ENCODE measurements around the gene KCNE2.

KCNE2 gene, protein sequence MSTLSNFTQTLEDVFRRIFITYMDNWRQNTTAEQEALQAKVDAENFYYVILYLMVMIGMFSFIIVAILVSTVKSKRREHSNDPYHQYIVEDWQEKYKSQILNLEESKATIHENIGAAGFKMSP

DNA sequence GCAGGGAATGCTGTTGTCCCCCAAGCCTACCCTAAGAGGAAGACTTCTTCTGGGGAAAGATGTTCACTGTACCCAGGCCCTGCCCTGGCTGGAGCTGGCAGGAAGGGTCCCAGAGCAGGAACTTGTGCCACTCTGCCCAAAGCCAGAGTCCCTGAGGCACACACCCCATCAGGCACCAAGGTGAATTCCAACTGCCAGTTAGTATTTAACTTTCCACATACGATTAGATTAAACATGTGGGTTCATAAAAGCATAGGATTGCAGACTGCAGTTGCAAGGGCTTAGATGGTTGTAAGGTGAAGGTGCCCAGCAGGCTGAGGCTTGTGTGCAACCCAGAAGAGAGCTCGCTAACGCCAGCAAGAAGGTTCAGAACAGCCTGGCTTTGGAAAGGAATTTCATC is at the start of gene KCNE2:
Gene KCNE2 (plus strand): TSS at position 274 of the 400 bp plus-strand sequence. CDS start 6,473 bp downstream, outside the sequence.
- DNase-seq, result no peak

DNA sequence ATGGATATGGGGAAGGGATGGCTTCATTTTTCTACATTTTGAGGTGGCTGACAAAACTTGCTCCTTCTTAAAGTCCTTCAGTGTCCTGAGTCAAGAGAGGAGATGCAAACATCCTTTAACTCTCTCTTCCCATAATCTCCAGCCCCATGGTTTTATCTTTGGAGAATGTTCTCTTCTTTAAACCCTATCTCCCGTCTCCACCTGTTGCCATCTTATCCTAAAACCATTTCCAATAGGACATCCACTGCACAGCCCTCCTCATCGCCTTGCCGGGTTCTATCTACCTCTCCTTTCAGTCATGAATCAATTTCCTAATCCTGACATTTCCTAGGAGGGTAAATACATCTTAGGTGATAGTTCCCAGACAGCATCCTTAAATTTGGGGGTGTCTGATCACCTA is 44.2 kb upstream of the KCNE2 start:
- no peak for DNase-seq

DNA sequence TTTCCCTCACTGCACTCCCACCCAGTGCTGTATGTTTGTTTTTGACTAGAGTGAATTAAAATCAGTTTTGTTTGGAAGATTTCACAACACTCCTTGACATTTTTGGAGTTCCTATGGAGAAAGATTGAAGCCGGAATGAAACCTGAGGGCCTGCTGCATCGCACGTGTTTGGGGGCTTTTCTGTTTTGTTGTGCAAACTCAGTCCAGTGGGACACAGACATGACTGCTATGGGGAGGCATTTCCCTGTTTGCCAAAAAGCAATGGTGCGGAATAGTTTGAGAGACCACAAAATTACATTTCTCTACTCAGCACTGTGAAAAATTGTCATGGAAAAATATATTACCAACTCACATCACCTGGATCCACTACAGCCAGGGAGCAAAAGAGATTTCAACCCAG is 43.8 kb upstream of the KCNE2 start:
- no peak for DNase-seq

DNA sequence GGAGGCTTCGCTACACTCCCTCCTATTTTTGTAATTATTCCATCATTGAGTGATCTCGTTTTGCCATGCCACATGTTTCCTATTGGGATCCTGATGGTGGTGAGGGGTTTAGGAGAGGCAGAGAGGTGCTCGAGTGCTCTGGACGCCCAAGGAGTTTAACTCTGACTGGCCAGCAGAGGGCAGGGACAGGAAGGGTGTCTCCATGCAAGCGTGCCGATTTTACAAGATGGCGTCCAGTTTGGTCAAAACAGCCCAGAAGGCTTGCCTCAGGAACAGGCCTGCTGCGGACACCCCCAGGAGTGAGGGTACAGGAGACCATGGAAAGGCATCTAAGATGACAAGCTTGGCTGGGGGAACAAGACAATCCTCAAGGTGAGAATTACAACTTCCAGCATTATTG is 33.8 kb upstream of the KCNE2 start:
- DNase-seq, result no peak

DNA sequence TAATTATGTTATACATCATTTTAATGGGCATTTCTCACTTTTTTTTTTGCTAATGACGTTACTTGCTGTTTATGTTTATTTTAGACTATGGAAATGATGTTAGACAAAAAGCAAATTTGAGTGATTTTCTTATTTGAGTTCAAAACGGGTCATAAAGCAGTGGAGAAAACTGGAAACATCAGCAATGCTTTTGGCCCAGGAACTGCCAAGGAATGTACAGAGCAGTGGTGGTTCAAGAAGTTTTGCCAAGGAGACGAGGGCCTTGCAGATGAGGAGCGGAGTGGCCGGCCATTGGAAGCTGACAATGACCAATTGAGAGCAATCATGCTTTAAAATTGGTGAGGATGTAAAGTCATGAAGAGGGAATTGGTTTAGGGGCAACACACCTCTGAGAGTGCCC is 32.1 kb upstream of the KCNE2 start:
- DNase-seq, result no peak

DNA sequence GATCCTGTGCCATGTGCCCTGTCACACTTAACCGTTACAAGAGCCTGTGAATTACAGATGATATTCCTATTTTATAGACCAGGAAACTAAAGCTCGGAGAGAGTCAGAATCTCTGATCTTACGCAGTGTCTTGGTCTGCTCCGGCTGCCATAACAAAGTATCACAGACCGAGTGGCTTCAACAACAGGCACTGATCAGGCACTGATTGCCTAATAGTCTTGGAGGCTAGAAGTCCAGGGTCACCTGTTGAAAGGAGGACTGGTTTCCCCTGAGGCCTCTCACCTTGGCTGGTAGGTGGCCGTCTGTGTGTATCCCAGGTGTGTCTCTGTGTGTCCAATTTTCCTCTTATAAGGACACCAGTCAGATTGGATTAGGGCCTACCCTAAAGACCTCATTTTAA is 31.5 kb upstream of the KCNE2 start:
- no peak for DNase-seq

DNA sequence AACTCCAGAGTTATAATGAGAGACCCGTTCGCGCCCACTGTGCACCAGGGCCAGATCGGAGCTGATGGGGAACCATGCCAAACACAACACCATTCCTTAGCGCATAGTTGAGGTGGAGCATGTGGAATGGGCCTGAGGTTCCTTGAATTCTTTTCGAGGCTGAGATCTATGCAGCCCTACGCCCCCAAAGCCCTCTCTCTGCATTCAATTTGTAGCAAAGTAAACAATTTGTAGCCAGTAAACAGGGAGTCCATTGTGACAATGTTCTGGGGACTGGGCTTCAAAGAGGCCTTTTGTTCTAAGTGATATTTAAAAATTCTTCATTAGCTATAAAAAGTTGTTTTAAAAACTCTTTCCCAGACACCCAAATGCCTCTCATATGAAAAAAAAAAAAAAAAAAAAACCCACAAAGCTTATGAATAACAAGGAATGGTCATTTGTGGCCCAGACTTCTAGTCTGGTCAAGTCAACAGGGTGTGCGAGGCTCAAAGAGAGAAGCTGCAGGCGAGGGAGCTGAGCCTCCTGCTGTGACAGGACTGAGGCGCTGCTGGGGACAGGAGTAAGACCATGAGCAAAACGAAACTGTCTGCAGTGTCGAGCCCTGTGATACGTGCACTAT is 30.6 kb upstream of the KCNE2 start:
- DNase-seq, result no peak

DNA sequence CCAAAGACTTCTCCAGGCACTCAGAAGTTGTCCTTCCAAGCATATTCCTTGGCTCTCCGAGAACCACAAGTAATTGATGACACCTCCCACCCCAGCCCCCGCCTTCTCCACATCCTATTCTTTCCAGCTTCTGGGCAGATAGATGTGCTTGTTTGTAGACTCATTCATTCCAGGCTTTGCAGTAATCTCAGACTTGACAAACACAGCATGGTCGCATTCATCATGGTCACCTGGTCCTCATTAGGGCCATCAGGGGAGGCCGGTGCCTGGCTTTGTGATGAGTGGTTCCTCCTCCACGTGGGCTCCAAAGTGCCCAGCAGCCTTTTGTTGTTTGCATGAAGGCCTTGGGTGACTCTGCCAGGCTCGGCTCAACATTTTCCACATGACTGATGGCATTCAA is 28.5 kb upstream of the KCNE2 start:
- no peak for DNase-seq

DNA sequence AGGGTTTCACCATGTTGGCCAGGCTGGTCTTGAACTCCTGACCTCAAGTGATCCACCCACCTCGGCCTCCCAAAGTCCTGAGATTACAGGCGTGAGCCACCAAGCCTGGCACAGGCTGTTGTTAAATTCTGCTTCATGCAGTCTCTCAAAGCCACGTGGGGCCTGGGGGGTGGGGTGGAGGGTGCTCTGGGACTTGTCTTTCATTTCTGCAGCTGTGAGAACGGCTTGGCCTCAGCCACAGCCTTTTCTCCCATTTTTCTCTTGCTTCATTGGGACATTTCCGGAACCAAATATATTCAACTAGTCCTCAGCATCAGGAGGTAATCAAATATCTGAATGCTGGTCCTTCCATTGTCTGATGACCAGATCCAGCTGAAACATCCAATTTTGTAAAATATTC is 27.6 kb upstream of the KCNE2 start:
- no peak for DNase-seq

DNA sequence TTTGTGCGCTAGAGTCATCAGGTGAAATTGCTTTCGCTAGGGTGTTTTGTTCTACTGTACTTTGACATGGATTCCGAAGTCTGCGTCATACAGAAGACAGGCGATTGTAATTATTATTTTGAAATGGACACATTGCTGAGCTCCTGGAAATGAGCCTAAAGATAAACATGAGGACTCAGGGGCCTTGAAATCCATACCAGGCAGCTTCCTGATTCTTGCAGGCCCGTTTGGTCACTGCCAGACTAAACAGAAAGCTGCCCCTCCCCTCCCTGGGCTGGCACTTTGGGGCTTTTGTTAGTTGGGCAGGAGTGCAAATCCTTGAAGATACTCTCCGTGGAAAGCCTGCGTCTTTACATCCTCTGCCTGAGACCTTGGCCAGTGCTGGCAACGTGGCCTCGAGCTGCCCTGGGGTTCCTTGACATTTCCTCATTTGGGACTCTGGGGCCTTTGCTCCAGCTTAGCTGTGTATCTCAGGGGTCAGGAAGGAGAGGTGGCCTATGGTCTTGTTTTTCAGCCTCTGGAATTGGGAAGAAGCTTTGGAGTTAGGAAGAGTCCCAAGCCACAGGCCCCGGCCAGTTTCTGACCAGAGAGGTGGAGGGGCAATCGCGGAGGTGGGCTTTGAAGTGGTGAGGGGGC is 26.9 kb upstream of the KCNE2 start:
- DNase-seq, result no peak

DNA sequence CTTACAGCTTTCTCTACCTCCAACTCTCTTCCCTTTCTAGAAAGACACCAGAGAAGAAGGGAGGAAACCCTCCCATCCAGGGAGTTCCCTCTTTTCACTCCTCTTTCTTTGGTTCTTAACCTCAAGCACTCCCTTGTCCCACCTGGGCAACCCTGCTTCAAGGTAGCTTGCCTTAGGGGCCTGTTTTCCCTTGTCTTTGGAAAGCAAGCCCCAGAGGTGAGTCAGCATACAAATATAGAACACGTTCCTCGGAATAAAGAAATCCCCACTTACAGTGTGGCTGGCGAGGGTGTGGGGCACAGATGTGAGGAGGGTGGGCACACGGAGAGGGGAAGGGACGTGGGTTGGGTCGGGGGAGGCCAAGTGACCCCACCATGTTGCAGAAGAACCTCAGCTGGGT is 26.1 kb upstream of the KCNE2 start:
- DNase-seq, result no peak

DNA sequence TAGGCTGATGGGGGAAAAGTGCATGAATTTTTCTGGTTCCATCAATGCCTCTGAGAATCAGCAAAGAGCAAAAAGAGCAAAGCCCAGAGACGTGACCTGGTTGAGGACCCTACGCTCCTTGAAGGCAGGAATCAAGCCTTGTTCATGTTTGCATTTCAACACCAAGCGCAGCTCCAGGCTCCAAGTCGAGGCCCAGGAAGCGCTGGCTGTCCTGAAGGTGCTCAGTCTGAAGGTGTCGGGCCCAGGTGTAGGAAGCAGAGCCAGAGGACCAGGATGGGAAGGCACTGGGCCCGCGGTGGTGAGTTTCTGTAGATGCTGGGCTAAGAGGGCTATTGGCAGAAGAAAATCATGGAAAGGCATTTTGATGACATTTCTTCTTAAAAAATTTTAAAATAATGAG is 25.6 kb upstream of the KCNE2 start:
- no peak for DNase-seq

DNA sequence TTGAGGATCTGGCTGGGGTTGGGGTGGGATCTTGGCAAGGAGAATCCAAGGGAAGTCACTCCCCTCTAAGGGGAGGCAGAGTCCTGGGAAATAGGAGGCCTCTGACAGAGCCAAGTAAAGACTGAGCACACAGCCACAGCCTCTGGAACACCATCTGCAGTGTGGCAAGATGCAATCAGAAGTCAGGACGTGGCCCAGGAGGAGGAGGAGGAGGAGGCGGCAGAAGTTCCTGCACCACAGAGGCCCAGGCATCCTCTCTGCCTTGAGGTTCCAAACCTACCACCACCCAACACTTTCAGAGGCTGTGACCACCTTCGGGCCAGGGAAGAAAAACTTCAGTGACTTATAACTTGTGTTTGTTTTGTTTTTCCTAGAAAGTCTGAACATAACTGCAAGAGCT is 23.7 kb upstream of the KCNE2 start:
- DNase-seq, result no peak

DNA sequence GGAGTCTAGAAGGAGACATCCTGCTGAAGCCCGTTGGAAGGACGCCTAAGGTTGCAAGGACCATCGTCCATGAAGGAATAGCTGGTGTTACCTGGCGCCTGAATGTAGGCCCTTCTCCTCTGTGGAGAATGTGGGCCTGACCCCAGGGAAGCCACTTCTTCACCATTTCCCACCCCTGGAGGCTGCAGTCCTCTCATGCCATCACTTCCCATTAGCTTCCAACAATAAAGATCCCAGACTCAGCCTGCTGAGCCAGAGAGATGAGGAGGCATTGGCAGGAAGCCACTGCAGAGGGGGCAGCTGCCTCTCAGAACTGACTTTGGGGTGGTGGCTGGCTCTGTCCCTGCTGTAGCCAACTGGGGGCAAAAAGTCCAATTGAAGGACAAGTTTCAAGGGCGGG is 21.3 kb upstream of the KCNE2 start:
- DNase-seq, result no peak

DNA sequence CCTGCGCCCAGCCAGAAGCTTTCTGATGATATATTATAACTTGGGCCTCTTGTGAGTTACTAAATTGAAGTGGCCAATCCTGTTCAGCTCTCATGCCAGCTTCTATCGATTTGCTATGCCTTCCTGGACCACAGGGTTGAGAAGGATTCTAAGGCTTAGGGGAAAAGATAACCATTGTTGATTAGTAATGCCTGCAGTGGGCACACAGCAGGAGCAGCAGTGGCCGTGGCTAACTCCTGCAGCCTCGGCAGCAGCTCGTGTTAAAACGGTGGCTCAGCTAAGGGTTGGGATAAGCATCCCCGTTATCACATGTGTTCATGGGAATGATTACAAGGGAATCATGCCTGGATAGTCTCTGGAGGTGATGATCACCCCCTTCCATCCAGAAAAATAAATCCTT is 20.5 kb upstream of the KCNE2 start:
- no peak for DNase-seq

DNA sequence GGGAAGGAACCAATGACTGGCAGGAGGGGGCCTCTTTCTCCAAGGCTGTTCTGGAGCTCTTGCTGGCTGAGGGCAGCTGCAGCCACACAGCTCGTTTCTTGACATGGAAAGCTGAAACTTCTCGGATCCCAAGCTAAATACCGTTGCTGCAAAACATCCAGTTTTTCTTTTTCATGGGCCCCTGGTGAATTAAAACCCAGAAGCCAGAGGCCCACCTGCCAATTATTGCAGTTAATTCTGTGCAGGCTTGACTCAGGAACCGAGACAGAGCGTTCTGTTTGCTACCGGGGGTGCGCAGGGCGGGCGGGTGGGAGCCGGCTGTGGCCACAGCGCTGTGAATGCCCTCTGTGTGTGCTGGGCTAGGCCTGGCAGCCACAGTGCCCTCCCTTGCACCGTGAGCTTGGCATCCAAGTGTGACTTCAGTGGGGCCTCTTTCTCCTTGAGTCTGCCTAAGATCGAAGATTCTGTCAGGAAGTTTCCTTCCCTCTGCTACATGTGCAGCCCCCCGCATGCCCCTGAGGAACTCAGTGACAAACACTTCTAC is 19.9 kb upstream of the KCNE2 start:
- no peak for DNase-seq

DNA sequence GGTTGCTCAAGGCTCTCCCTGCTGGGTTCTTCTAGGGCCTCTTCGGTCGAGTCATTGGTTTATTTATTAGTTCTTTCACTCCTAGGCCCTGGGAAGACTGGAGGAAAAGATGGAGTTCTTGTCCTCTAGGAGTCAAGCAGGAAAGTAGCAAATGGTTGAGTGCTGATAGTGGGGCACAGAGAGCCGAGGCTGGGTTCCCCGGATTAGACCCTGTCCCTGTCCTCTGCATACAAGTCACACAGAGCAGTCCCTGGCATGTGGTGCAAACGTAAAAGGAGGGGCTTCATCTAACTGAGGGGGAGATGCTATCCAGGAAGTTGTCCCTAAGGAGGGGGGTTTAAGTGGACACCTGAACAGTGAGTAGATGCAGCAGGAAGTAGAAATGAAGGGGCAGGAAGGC is 19.2 kb upstream of the KCNE2 start:
- DNase-seq, result no peak

DNA sequence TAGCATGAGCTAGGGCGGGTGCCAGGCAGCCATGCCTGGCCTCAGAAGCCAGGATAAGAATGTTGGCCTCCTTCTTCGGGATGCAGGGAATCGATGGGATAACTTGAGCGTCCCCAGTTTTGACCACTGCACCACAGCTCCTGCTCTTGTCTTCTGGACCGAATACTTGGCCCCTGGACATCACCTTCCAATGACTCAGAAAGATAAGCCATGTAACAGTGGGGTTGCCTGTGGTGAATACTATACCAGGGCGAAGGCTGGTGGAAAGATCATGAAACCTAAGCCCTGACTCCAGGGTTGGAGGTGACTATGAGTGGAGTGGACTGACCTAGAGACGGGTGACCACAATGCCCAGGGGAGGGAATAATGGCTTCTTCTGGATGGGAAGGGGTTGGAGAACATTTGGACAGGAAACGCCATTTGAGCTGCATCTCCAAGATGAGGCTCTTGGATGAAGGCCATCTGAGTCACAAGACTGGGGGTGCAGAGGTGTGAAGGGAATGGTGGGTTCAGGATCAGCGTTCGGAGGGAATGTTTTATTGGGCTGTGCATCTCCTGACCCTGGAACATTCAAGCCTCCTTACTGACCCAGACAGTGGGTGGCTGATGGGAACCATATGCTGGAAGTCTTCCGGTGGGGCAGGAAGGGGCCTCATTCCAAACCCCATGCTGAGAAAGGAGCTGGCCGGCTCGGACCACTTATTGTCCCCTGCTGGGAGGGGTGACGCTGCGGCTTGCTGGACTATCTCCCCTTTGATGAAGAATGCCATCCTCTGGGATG is 18.5 kb upstream of the KCNE2 start:
- DNase-seq, result no peak

DNA sequence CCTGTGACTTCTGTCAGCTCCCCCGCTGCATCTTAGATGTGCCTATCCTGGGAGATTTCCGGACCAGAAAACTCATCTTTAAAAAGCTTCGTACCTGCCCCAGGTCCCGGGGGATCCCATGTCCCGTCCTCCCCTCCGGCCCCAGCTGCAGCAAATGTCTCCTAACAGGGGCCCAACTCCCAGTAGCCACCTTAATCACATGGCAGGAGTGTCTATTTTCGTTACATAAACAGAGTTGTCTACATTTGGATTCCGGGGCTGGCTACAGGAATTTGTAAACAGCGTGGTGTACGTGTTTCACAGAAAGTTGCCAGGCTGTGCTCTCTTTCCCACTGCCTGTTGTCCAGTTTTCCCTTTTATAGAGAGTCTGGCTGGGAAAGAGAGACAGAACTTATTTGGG is 17.9 kb upstream of the KCNE2 start:
- DNase-seq, result no peak

DNA sequence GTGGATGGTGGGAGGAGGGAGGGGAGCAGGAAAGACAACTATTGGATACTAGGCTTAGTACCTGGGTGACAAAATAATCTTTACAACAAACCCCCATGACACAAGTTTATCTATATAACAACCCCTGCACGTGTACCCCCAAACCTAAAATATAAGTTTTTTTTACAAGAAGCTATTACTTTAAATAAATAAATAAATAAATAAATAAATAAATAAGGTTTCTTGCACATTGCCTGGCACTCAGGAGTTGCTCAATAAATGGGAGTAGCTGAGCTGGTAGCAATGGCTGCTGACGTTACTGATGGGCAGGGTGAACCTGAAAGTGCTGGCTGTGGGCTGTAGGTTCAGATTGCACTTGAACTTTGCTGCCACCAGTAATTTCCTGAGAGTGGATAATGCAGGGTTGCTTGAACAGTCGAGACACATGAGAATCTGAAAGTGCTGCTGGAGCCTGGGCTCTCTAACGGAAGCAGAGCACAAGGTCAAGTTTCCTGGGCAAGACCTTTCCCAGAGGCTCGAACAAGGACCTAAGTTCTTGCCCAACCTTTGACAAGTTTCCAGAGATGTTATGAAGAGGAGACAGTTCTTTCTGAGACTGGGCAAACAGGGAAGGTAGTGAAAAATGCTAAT is 14.8 kb upstream of the KCNE2 start:
- no peak for DNase-seq

DNA sequence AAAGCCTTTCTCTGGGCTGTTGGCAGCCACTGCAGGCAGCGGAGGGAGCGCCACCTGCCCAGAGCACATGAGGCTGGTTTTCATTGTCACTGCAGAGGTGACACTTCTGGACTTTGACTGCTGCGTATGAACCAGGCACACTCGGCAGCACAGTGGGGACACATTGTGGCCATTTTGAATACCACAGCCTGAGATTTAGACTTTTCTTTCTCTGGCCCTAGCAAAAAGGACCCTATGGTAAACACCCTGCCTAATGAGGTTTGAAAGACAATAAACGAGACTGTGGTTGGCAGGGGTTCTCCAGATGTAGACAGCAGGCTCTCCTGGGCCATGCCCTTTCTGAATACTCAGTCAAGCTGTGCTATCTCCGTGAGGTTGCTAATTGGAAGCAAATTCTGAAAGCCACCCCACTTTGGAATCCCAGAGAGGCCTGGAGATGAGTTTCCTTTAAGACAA is 12.0 kb upstream of the KCNE2 start:
- DNase-seq, result peak; percentile 86

DNA sequence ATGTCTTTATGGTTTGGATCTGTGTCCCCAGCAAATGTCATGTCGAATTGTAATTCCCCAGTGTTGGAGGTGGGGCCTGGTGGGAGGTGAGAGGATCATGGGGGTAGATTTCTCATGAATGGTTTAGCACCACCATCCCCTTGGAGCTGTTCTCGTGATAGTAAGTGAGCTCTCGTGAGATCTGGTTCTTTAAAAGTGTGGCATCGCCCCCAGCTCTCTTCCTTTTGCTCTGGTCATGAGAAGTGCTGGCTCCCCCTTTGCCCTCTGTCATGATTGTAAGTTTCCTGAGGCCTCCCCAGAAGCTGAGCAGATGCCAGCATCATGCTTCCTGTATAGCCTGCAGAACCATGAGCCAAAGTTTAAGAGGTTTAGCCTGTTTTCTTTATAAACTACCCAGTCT is 11.2 kb upstream of the KCNE2 start:
- no peak for DNase-seq

DNA sequence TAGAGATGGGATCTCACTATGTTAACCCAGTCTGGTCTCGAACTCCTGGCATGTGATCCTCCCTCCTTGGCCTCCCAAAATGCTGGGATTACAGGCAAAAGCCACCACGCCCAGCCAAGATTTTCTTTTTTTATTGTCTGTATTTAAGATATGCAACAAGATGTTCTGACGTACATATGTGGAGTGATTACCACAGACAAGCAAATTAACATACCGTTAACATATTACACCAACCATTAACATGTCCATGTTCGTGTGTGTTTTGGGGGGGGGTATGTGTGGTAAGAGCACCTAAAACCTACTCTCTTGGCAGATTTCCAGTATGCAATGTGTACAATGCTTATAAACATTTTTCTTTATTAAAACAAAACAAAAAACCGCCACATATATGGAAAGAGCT is 10.6 kb upstream of the KCNE2 start:
- DNase-seq, result no peak

All from DMS53 (cell line).